ENCODE measurements around the gene DDIT3.

DNA sequence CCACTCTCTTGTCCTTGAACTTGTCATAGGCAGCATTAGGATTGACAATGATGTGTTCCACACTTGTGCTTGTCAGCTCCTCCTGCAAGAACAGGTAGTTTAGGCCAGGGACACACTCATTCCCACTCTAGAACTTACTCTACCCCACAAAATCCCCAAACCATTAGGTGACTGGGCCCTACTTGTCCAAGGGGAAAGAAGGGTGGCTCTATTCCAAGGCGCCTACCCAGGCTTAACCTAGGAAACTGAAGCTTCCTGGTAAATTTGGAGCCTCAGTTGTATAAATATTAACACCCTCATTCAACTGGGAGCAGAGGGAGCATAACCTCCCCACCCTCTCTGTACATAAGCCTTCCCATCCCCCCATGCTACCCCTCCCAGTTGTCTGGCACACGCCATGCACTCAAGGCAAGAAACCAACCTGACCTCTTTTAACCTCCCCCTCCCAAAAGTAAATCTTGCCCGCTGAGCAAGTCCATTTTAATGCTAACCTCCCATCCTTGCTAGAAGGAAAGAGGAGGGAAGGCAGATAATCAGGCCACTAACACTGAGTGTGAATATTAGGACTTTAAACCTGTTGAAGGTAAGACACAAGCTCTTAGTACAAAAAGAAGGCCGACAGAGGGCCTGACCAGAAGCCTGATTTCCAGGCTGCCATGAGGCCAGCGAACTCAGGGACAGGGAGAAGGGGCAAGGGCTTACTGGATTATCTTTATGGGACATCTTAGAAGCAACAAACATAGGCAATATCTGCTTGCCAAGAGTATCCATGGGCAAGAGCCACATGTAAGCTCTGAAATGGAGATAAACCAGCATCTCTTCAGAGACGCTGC is 15.7 kb upstream of the DDIT3 start:
- TF ChIP-seq, protein P1, sequence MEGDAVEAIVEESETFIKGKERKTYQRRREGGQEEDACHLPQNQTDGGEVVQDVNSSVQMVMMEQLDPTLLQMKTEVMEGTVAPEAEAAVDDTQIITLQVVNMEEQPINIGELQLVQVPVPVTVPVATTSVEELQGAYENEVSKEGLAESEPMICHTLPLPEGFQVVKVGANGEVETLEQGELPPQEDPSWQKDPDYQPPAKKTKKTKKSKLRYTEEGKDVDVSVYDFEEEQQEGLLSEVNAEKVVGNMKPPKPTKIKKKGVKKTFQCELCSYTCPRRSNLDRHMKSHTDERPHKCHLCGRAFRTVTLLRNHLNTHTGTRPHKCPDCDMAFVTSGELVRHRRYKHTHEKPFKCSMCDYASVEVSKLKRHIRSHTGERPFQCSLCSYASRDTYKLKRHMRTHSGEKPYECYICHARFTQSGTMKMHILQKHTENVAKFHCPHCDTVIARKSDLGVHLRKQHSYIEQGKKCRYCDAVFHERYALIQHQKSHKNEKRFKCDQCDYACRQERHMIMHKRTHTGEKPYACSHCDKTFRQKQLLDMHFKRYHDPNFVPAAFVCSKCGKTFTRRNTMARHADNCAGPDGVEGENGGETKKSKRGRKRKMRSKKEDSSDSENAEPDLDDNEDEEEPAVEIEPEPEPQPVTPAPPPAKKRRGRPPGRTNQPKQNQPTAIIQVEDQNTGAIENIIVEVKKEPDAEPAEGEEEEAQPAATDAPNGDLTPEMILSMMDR (IDR thresholded peaks at IDR 0.05; ENCODE audit: low read length), result no peak
- no peak for TF ChIP-seq EZH2 (IDR thresholded peaks at IDR 0.05; ENCODE audit: borderline replicate concordance, low read length)
